Kidney (tissue), 22 donors: ENCODE results near the gene LRCOL1. TPM values are rescaled to one million over a fixed set of nuclear protein-coding genes. Genes with fewer than 3 reads are reported as not detected.

ENCODE experiments used
- DNase-seq, 5 donors: peaks; one replicate each; pipeline ENCODE4 v3.0.0-alpha.2; 2013 to 2020
- FAIRE-seq: peaks from 2 replicates; lab custom pipeline; 2012; peaks lifted over from hg19 to GRCh38; lab: Jason Lieb, UNC
- H3K27ac ChIP-seq, 2 donors: one replicate each; pipeline ENCODE4 v1.7.0; 2013; ENCODE audit warnings: low read depth in 2 of 2, low read length in 2 of 2, inconsistent platforms in 1 of 2
- H3K27me3 ChIP-seq: one replicate; pipeline ENCODE4 v1.7.1; 2013; ENCODE audit warnings: low read length, inconsistent platforms; ENCODE audit not compliant: control insufficient read depth, insufficient read depth
- H3K36me3 ChIP-seq, 3 donors: one replicate each; pipeline versions ENCODE4 v1.7.0 to v1.7.1; 2013; ENCODE audit warnings: low read length in 3 of 3, control low read depth in 1 of 3, inconsistent platforms in 1 of 3; ENCODE audit not compliant: insufficient read depth in 3 of 3, control insufficient read depth in 2 of 3
- H3K4me1 ChIP-seq, 3 donors: one replicate each; pipeline versions ENCODE4 v1.7.0 to v1.7.1; 2013; ENCODE audit warnings: low read length in 3 of 3, inconsistent platforms in 1 of 3, low read depth in 1 of 3; ENCODE audit not compliant: control insufficient read depth in 2 of 3, insufficient read depth in 2 of 3
- H3K4me3 ChIP-seq, 3 donors: one replicate each; pipeline versions ENCODE4 v1.7.0 to v1.8.1; 2013; ENCODE audit warnings: low read length in 3 of 3, control low read depth in 1 of 3, inconsistent platforms in 1 of 3
- H3K9ac ChIP-seq, 3 donors: one replicate each; pipeline versions ENCODE4 v1.7.0 to v1.7.1; 2013; ENCODE audit warnings: low read length in 3 of 3, control low read depth in 1 of 3, inconsistent platforms in 1 of 3
- H3K9me3 ChIP-seq, 3 donors: one replicate each; pipeline versions ENCODE4 v1.7.0 to v1.7.1; 2013; ENCODE audit warnings: low read length in 3 of 3, control low read depth in 1 of 3, inconsistent platforms in 1 of 3; ENCODE audit not compliant: control insufficient read depth in 2 of 3, insufficient read depth in 1 of 3
- CTCF ChIP-seq: IDR thresholded peaks from 3 replicates; pipeline ENCODE4 v1.5.1; 2012; ENCODE audit warnings: mild to moderate bottlenecking, moderate library complexity, borderline replicate concordance; ENCODE audit not compliant: insufficient read depth; ENCODE audit errors: extremely low read depth
- intact Hi-C: fragments of 100-400 bp; cut with DNase I; formaldehyde crosslinking; loops from one replicate; pipeline ENCODE4 v1.11.1; 2022
- long read RNA-seq, 10 donors: library from polyadenylated mRNA in 1 of 10; unstranded in 1 of 10; transcript quantifications; one replicate each; pipeline ENCODE4 v2.0.0 and lab custom pipeline, GENCODE V29; 2021 to 2026
- polyA plus RNA-seq: library from polyadenylated mRNA; stranded (reverse); fragments of 350-450 nt; fragmentation: Illumina TruSeq; extraction: RNeasy Lipid Tissue Mini Kit (QIAGEN cat#74804); gene quantifications from one replicate; pipeline ENCODE4 v1.2.3, GENCODE V29; 2014; ENCODE audit warnings: low read depth, low replicate concordance; ENCODE audit not compliant: insufficient read depth
- total RNA-seq: library from RNA; stranded (reverse); fragmentation: NEBNext Ultra II Directional; extraction: Animal tissue kit (Norgen Biotek cat#: 25700); gene quantifications from one replicate; pipeline ENCODE4 v1.2.1, GENCODE V29; 2021
- donor health status: control.
- donor health status: control.
- donor health status: control.
- donor health status: control.
- donor health status: control.
- donor health status: DM: yes; HTN: yes; CAD: no.
- donor health status: Normal renal cell carcinoma (clear cell type).

LRCOL1 gene
- total RNA-seq: 1.8 TPM
- polyA plus RNA-seq: 1.0 TPM
- long read RNA-seq, donor 1: 0 reads
- long read RNA-seq, donor 2, partial matches to known transcripts: 0 of 1 reads
- long read RNA-seq, donor 2, other reads (novel, unspliced or antisense): 0 of 1 reads
- long read RNA-seq, donor 3, partial matches to known transcripts: 0 of 2 reads
- long read RNA-seq, donor 3, other reads (novel, unspliced or antisense): 0 of 2 reads
- long read RNA-seq, donor 4: 0 reads
- long read RNA-seq, donor 5: 0 reads
- long read RNA-seq, donor 6, partial matches to known transcripts: 0 of 1 reads
- long read RNA-seq, donor 6, other reads (novel, unspliced or antisense): 0 of 1 reads
- long read RNA-seq, donor 7: 0 reads
- long read RNA-seq, donor 8: 0 reads
- long read RNA-seq, donor 9: 0 reads
- long read RNA-seq, donor 10: 0 reads

GRCh38 chr12:132610051-132610759, at the start of gene LRCOL1:
Gene LRCOL1, minus strand, starts transcription at chr12:132610582. Its CDS starts 4,331 bp downstream, at chr12:132606251.
- H3K36me3 ChIP-seq: no peaks in the 10 kb centered on the region
- intact Hi-C loops: loop anchor here (10.0 kb wide), 1 partner anchor 195 kb away; no protein-coding TSS in a partner anchor
- no peak within 1 kb of the TSS for H3K27ac ChIP-seq
- peaks cover 0 to 9% (median 0%) of the 10 kb centered on the region in 3 donors for H3K9me3 ChIP-seq
- DNase-seq (peak in 4 of 5 donors; percentile 47 to 95 (median 56)), FAIRE-seq (no peak)
- TF ChIP-seq CTCF: no peak
- H3K27me3 ChIP-seq: no peaks in the 10 kb centered on the region
- H3K4me3 ChIP-seq: peak within 1 kb of the TSS in 2 of 3 donors; percentile 6 to 17
- H3K9ac ChIP-seq: no peak within 1 kb of the TSS
- H3K4me1 ChIP-seq: peaks cover 0 to 3% (median 0%) of the 10 kb centered on the region in 3 donors

- no peak overlapping the region for H3K27ac ChIP-seq
- FAIRE-seq (no peak), DNase-seq (no peak)
- intact Hi-C loops: no loop called here
- TF ChIP-seq CTCF: no peak
- H3K9me3 ChIP-seq: no peaks in the 10 kb centered on the region
- H3K27me3 ChIP-seq: no peaks in the 10 kb centered on the region
- H3K36me3 ChIP-seq: peaks cover 7 to 31% (median 18%) of the 10 kb centered on the region in 3 donors
- H3K9ac ChIP-seq: no peak overlapping the region
- H3K4me3 ChIP-seq: no peak overlapping the region
- no peaks in the 10 kb centered on the region for H3K4me1 ChIP-seq
These were observed 49.7 kb upstream of the LRCOL1 start for GRCh38 chr12:132660052-132660451.

GRCh38 chr12:132659146-132659545, 48.8 kb upstream of the LRCOL1 start:
- H3K27me3 ChIP-seq: no peaks in the 10 kb centered on the region
- peaks cover 10 to 37% (median 18%) of the 10 kb centered on the region in 3 donors for H3K36me3 ChIP-seq

More at GRCh38 chr12:132659146-132659545, 48.8 kb upstream of the LRCOL1 start:
- H3K9ac ChIP-seq: no peak overlapping the region
- FAIRE-seq: no peak
- no peak overlapping the region for H3K4me3 ChIP-seq
- intact Hi-C loops: no loop called here
- H3K27ac ChIP-seq: no peak overlapping the region
- no peaks in the 10 kb centered on the region for H3K9me3 ChIP-seq
- DNase-seq: no peak
- no peak for TF ChIP-seq CTCF
- no peaks in the 10 kb centered on the region for H3K4me1 ChIP-seq
